HG03135 (cell line): ENCODE results near the gene PUS1.
"Not testable (repeated sequence)": the region's sequence is repeated elsewhere in the genome, so short reads cannot be mapped to it uniquely, and the experiment has no call there.

Experiments
- ATAC-seq: cut with Tn5 transposase; IDR thresholded peaks from one replicate; pipeline ENCODE4 v1.9.1; 2021; ENCODE audit warnings: mild to moderate bottlenecking, moderate library complexity; ENCODE audit not compliant: unreplicated experiment

PUS1 gene

DNA sequence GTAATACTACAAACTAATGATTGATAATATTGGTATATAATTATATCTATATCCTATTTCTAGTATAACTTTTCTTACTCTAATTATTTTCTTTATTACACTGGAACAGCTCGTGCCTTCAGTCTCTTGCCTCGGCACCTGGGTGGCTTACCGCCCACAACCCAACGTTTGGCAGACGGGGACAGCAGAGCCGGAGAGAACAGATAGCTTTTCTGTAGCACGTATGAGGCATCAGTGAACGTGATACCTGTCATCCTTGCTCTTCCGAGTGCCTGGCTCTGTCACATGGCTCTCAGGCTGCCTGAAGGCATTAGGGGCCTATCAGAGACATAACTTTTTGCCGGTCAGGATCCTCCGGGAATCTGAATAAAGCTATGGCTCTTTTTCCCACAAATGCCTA is 5.5 kb downstream of the PUS1 start:
- ATAC-seq = no peak

DNA sequence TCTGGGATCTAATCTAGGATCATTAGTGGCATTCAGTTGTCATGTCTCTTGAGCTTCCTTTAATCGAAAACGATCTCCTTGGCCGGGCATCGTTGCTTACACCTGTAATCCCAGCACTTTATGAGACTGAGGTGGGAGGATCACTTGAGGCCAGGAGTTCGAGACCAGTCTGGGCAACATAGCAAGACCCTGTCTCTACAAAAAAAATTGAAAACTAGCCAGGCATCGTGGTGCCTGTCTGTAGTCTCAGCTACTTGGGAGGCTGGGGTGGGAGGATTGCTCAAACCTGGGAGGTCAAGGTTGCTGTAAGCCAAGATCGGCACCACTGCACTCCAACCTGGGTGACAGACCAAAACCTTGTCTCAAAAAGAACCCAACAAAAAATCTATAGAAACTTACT is 9.0 kb downstream of the PUS1 start:
- ATAC-seq = no peak

DNA sequence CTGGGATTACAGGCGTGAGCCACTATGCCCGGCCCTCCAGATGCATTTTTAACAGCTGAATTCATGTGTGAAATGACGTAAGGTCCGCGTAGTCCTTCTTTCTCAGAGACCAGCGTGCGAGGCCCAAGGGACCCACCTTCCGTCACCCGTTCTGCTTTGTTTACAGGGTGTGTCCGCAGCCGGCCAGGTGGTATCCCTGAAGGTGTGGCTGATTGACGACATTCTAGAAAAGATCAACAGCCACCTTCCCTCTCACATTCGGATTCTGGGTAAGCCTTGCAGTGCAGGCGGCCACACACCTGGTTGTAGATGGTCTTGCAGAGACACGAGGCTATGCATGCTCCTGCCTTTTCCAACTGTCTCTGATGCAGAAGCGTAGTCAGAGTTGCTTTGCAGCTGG is 9.9 kb downstream of the PUS1 start:
- no peak for ATAC-seq

DNA sequence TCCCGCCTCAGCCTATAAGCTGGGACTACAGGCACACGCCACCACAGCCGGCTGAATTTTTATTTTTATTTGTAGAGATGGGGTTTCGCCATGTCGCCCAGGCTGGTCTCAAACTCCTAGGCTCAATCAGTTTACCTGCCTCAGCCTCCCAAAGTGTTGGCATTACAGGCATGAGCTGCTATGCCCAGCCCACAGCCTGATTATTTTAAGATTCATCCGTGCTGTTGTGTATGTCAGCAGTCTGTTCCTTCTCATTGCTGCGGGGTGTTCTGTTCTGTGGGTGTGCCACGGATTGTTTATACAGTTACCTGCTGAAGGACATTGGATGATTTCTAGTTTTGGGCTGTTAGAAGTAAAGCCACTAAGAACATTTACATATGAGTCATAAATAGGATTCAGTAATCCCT is 11.1 kb downstream of the PUS1 start:
- no peak for ATAC-seq

DNA sequence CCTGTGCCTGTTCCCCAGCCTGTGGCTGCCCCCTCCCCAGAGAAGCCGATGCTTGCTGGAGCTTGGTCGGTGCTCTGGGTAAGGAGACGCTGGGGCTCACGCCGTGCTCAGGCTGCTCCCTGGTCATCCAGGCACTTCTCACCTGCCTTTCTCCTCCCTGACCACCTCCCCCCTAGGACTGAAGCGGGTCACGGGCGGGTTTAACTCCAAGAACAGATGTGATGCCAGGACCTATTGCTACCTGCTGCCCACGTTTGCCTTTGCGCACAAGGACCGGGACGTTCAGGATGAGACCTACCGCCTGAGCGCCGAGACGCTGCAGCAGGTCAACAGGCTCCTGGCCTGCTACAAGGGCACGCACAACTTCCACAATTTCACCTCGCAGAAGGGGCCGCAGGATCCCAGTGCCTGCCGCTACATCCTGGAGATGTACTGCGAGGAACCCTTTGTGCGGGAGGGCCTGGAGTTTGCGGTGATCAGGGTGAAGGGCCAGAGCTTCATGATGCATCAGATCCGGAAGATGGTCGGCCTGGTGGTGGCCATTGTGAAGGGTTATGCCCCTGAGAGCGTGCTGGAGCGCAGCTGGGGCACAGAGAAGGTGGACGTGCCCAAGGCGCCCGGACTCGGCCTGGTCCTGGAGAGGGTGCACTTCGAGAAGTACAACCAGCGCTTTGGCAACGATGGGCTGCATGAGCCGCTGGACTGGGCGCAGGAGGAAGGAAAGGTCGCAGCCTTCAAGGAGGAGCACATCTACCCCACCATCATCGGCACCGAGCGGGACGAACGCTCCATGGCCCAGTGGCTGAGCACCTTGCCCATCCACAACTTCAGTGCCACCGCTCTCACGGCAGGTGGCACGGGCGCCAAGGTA is 12.3 kb downstream of the PUS1 start:
- ATAC-seq = no peak

DNA sequence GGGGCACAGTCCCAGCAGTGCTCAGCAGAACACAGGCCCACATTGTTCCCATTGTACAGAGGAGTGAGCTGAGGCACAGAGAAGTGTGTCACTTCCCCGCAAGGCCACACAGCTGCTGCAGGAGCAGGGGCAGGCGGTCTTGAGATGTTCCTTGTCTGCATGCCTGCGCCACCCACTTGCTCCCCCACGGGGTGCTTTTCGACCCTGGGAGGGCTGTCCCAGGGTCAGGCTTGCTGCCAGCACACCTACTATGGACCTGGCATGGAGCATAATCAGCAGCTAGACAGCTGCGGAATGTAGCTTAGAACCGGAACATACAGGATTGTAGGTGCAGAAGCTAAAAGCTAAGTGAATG is 12.9 kb downstream of the PUS1 start:
- ATAC-seq = no peak

DNA sequence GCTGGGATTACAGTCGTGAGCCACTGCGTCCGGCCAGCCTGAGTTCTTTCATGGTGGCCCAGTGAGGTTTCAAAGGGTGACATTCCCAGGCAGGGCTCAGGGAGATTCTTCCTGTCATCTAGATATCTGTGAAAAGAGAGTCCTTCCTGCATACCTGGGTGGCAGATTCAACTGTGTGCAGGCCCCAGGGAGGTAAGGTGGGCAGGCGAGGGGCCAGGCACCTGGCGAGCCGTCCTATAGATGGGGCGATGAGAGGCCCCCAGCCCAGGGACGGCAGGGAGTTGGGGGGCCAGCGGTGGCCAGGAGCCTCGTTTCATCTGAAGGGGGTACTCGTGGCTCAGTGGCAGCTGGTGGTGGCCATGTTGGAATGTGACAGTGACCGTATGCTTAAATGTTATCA is 13.6 kb downstream of the PUS1 start:
- no peak for ATAC-seq

DNA sequence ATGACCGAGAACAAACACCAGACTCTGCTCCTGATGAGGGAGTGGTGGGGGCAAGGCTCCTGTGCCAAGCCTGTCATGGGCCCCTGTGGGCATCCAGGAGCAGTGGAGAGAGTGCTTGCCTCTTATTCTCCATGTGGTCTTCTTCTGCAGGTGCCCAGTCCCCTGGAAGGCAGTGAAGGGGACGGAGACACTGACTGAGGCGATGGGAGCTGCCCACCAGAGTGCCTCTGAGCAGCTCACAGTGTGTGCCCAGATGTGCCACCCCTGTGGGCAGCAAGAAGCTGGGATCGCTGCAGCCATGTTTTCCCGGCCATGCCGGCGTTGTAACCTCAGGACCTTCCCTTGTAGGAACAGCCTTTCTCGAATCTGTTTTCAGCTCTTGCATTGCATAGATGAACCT is 14.3 kb downstream of the PUS1 start:
- ATAC-seq = no peak

DNA sequence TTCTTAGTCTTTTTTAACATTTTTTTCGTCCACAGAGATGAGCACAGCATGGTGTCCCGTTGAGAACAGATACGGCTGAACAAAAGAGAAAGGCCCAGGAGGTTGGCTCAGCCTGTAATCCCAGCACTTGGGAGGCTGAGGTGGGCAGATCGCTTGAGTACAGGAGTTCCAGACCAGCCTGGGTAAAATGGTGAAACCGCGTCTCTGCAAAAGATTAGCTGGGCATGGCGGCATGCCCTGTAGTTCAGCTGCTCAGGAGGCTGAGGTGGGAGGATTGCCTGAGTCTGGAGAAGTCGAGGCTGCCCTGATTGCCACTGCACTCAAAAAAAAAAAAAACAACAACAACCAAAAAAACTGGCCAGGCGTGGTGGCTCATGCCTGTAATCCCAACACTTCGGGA is 14.8 kb downstream of the PUS1 start:
- no peak for ATAC-seq

DNA sequence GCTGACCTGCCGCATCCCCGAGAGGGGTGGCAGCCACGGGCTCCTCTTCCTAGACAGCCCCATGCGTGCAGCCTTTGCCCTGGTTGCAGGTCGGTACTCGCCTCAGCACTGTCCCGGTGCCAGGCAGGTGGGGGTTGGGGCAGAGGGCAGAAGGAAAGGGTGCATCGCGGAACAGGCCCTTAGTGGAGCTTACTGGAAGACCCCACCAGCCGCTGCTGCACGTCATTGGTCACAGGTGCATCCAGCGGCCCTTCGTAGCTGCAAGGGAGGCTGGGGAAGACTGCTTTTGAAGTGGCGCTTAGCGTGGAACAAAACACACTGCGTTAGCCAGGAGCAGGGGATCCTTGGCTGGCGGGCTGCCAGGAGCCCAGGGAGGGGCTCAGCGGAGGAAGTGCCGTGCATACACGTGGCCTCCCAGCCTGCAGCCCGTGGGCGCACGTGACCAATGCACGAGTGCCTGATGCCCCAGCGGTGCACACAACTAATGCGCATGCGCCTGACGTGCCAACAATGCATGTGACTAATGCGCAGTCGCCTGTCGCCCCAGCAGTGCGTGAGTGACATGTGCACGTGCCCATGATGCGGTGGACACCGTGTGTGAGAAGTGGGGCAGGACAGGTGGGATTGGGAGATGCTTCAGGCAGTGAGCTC is 15.7 kb downstream of the PUS1 start:
- no peak for ATAC-seq

DNA sequence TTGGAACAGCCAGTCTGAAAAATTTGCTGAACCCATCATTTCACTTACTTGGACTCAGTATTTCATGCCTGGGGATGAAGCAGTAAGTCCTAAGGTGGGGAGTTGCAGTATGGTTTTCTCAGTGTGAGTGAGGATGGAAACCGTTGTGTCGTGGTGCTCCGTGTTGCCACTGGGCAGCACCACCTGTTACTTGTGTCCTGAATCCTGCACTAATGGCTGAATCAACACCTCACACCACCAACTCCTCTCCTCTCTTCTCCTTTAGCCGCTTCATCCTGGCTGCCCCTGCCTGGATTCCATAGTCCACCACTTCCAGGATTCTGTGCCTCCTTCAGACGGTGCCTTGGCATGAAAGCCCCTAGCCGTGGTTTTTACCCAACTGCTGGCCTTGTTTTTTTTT is 17.7 kb downstream of the PUS1 start:
- ATAC-seq = no peak

DNA sequence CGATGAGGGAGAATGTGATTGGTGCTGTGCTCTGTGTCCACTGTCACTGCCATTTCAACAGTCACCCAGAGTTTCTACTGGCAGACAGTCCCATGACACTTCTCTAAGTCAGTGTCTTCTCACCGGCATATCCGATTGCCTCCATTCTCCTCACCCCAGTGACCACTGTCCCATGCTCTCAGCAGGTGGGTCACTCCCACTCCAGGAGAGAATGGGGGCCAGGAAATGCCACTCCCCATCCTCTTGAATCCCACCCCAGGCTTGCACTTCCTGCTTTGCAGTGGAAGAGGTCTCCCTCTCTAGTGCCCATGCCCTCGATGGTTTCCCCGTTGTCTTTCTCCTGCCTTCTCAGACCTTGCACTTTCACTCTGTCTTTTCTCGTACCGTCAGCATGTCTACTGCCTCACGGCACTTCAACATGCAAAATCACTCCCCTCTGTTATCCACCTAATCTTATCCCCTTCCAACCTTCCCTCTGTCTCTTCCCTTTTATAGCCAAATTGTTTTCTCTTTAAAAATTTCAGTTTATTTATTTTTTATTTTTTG is 18.5 kb downstream of the PUS1 start:
- ATAC-seq = no peak

DNA sequence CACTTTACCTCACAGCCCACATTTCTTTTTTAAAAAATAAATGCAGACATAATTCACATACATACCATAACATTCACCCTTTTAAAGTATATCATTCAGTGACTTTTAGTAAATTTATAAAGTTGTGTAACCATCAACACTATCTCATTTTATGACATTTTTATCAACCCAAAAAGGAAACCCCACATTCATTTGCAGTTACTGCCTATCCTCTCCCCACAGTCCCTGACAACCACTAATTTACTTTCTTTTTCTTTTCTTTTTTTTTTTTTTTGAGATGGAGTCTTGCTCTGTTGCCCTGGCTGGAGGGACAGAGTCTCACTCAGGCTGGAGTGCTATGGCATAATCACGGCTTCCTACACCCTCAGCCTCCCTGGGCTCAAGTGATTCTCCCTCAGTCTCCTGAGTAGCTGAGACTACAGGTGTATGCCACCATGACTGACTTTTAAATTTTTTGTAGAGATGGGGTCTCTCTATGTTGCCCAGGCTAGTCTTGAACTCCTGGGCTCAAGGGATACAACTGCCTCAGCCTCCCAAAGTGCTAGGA is 19.2 kb downstream of the PUS1 start:
- no peak for ATAC-seq

DNA sequence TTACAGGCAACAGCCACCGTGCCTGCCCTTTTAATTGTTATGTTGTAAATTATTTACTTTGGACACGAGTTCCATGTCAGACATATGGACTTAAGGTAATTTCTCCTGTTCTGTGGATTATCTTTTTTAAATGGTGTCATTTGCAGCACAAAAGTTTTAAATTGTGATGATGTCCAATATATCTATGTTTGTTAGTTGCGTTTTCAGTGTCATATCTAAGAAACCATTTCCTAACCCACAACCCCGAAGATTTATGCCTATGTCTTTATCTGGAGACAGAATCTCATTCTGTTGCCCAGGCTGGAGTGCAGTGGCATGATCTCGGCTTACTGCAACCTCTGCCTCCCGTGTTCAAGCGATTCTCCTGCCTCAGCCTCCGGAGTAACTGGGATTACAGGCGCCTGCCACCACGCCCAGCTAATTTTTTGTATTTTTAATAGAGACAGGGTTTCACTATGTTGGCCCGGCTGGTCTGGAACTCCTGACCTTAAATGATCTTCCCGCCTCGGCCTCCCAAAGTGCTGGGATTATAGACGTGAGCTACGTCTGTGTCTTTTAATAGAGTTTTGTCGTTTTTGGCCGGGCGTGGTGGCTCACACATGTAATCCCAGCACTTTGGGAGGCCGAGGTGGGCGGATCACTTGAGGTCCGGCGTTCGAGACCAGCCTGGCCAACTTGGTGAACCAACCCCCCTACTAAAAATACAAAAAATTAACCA is 19.8 kb downstream of the PUS1 start:
- ATAC-seq = not testable (repeated sequence)

DNA sequence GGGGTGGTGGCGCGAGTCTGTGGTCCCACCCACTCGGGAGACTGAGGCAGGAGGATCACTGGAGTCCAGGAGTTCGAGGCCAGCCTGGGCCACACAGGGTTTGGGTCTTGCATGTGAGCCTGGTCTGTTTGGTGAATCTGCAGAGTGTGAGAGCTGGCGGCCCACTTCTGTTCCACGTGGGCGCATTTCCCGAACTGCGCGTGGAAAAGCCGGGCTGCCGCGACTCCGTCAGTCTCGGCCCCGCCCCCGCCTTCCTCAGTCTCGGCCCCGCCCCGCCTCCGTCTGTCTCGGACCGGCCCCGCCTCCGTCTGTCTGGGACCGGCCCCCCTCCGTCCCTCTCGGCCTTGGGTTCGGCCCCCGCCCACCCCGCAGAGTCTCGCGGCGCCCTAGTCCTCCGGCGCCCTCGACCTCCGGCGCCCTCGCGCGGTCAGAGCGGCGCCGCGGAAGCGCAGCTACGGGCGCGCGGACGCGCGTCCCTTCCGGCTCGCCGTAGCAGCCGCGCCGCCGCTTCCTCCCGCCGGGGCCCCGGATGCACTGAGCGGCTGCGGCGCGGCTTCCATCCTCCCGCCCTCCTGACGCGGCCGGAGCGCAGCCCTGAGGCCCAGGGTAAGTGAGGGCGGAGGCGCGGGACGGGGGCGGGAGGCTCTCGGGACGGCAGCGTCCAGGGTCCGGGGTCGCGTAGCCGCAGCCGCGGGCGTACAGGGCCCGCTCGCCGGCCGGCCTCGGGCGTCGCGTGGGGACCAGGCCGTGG is 20.5 kb downstream of the PUS1 start, which contains the start of gene EP400:
Gene EP400 (plus strand): TSS at position 512 of the 751 bp plus-strand sequence. CDS start 10,678 bp downstream, outside the sequence.
- peak; percentile 88 for ATAC-seq

DNA sequence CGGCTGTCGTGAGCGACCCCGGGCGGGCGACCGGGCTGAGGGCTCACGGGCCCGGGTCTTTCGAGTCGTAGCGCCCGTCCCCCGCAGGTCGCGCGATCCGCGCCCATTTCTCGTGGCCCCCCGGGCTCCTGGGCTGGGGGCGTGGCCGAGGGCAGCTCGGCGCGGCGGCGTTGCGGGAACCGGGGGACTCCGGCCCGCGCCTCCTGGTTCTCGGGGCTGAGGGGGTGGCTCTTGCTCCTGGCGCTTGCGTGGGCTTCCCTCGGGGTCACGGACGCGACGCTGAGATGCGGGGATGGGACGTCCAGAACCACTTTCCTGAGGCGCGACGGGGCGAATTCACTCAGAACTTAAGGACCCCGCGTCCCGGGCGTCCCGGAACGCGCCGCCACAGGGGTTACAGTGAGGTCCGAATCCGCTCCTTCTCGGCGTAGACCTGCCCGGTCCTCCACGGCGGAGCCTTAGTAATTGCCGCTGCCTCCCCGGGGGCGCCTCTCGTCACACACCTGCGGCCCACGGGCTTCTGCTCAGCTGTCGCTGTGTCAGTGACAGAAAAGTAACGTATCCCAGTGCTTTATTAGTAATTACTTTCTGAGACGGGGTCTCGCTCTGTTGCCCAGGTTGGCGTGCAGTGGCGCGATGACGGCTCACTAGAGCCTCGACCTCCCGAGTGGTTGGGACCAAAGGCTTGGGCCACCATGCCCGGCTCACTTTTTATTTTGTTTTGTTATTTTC is 21.3 kb downstream of the PUS1 start:
- ATAC-seq = peak; percentile 31

DNA sequence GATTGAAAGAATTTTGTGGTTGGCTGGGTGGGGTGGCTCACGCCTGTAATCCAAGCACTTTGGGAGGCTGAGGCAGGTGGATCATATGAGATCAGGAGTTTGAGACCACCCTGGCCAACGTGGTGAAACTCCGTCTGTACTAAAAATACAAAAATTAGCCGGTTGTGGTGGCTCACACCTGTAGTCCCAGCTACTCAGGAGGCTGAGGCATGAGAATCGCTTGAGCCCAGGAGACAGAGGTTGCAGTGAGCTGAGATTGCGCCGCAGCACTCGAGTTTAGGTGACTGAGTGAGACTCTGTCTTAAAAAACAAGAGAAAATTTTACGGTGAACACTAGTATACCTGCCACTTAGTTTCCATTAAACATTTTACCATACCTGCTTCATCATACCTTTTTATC is 24.7 kb downstream of the PUS1 start:
- not testable (repeated sequence) for ATAC-seq

DNA sequence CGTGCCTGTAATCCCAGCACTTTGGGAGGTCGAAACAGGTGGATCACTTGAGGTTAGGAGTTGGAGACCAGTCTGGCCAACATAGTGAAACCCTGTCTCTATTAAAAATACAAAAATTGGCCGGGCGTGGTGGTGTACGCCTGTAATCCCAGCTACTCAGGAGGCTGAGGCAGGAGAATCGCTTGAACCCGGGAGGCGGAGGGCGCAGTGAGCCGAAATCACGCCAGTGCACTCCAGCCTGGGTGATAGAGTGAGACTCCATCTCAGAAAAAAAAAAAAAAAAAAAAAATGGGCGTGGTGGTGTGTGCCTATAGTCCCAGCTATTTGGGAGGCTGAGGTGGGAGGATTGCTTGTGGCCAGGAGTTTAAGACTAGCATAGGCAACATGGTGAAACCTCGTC is 25.4 kb downstream of the PUS1 start:
- ATAC-seq = not testable (repeated sequence)

DNA sequence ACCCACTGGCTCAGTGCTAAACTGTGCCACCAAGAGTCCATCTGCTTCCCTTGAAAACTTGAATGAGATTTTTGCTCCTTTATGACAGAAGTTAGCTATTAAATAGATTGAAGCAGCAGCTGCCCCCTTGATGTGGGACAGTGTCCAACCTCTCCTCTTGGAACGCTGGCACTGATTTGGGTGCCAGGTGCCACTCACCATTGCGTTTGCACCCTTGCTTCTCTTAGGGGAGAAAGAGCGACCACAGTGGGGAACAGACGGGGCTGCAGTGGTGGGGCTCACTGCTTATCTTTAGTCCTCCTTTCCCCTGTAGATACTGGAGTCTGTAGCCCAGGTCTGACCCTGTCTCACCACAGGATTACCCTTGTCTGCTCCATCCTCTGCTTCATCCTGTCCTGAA is 30.0 kb downstream of the PUS1 start:
- no peak for ATAC-seq
